Measurements from ENCODE around the gene DYNC2H1.

The DYNC2H1 gene

DNA sequence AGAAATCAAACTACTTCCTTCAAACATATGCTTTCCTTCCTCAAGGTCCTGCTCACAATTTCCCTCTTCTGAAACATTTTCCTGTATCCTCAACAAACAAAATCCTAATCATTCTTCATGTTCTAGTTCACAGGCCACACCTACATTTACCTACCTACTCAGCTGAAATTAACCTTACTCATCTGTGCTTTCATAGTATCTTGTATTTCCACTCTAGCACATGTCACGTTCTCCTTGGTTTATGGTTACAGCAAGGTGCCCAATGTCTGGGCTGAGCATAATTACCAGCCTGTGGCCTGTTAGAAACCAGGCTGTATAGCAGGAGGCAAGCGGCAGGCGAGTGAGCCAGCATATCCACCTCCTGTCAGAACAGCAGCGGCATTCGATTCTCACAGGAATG is 30.5 kb upstream of the DYNC2H1 start:
- Histone ChIP-seq H3K4me3 (IDR thresholded peaks at IDR 0.05; ENCODE audit: insufficient read depth, low read depth, low read length) (no peak overlapping the region), H3K36me3 (ENCODE audit: insufficient read depth) (no peaks in the 10 kb centered on the region), H4K20me1 (ENCODE audit: insufficient read depth) (no peaks in the 10 kb centered on the region), H3K9ac (no peak overlapping the region), H3K4me2 (no peak overlapping the region), H3K79me2 (ENCODE audit: insufficient read depth, low read depth) (no peaks in the 10 kb centered on the region), H3K27ac (no peak overlapping the region), H3K27me3 (ENCODE audit: insufficient read depth, low read depth) (no peaks in the 10 kb centered on the region), H2AFZ (ENCODE audit: low read depth) (no peak overlapping the region), H3K4me1 (ENCODE audit: low read depth, poor library complexity, severe bottlenecking) (no peaks in the 10 kb centered on the region)
- TF ChIP-seq, protein P1, sequence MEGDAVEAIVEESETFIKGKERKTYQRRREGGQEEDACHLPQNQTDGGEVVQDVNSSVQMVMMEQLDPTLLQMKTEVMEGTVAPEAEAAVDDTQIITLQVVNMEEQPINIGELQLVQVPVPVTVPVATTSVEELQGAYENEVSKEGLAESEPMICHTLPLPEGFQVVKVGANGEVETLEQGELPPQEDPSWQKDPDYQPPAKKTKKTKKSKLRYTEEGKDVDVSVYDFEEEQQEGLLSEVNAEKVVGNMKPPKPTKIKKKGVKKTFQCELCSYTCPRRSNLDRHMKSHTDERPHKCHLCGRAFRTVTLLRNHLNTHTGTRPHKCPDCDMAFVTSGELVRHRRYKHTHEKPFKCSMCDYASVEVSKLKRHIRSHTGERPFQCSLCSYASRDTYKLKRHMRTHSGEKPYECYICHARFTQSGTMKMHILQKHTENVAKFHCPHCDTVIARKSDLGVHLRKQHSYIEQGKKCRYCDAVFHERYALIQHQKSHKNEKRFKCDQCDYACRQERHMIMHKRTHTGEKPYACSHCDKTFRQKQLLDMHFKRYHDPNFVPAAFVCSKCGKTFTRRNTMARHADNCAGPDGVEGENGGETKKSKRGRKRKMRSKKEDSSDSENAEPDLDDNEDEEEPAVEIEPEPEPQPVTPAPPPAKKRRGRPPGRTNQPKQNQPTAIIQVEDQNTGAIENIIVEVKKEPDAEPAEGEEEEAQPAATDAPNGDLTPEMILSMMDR (conservative IDR thresholded peaks at IDR 0.05; ENCODE audit: low read depth, low read length) = no peak

DNA sequence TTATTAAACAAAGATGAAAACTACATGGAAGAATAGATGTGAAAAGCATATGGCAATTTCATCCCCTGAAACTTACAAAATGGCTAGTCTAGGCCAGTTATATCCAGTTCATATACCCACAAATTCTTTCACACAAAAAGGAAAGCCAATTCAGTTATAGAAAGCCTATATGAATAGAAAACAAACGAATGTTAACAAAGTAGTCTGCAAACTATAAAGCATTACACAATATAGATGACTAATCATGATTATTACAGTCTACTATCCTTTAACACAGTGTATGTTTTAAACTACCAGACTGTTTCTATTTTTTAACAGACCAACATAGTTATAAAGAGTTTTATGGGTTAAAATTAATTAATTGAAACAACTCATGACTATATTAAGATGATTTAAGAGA is 29.4 kb upstream of the DYNC2H1 start:
- H3K4me3 ChIP-seq (IDR thresholded peaks at IDR 0.05; ENCODE audit: insufficient read depth, low read depth, low read length) = no peak overlapping the region

DNA sequence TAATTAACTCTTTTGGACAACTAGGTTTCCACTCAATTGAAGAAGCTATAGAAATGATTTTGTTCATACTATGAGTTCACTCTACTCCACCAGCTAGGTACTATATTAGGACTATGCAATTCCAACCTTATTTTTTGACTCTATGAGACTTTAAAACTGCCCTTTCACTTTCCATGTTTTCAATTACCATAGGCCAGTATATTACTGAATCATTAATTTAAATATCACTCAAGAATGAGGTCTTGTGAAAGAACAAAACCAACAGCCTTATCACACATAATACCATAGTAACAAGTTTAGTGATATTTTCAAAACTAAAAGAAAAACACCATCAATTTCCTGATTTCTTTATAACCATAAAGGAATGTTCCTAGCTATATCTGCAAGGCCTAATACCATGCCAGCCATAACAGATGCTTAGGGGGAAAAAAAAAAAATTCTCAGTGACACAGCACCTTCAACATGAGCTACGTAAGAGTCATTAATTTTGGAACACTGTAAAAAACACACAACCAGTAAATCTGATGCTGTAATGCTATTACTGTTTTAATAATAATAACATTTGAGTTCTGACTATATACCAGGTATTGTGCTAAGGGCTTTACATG is 23.4 kb upstream of the DYNC2H1 start:
- H3K27ac ChIP-seq = no peak overlapping the region
- no peak overlapping the region for H3K9ac ChIP-seq
- no peak overlapping the region for H3K4me3 ChIP-seq (IDR thresholded peaks at IDR 0.05; ENCODE audit: insufficient read depth, low read depth, low read length)
- TF ChIP-seq, protein P1 (conservative IDR thresholded peaks at IDR 0.05; ENCODE audit: low read depth, low read length) = no peak
- H3K4me2 ChIP-seq = no peak overlapping the region
- H3K36me3 ChIP-seq (ENCODE audit: insufficient read depth) = no peaks in the 10 kb centered on the region
- H3K4me1 ChIP-seq (ENCODE audit: low read depth, poor library complexity, severe bottlenecking) = peaks cover 21% of the 10 kb centered on the region
- peaks cover 43% of the 10 kb centered on the region for H3K79me2 ChIP-seq (ENCODE audit: insufficient read depth, low read depth)
- H2AFZ ChIP-seq (ENCODE audit: low read depth) = no peak overlapping the region
- H4K20me1 ChIP-seq (ENCODE audit: insufficient read depth) = no peaks in the 10 kb centered on the region
- H3K27me3 ChIP-seq (ENCODE audit: insufficient read depth, low read depth) = no peaks in the 10 kb centered on the region

More for the DNA sequence above, 29.4 kb upstream of the DYNC2H1 start:
- H3K27me3 ChIP-seq (ENCODE audit: insufficient read depth, low read depth) = no peaks in the 10 kb centered on the region
- TF ChIP-seq, protein P1 (conservative IDR thresholded peaks at IDR 0.05; ENCODE audit: low read depth, low read length) = no peak
- H3K9ac ChIP-seq = no peak overlapping the region
- H3K36me3 ChIP-seq (ENCODE audit: insufficient read depth) = no peaks in the 10 kb centered on the region
- no peak overlapping the region for H3K27ac ChIP-seq
- H4K20me1 ChIP-seq (ENCODE audit: insufficient read depth) = no peaks in the 10 kb centered on the region
- H3K4me2 ChIP-seq = no peak overlapping the region
- H3K4me1 ChIP-seq (ENCODE audit: low read depth, poor library complexity, severe bottlenecking) = no peaks in the 10 kb centered on the region
- H2AFZ ChIP-seq (ENCODE audit: low read depth) = no peak overlapping the region
- no peaks in the 10 kb centered on the region for H3K79me2 ChIP-seq (ENCODE audit: insufficient read depth, low read depth)

DNA sequence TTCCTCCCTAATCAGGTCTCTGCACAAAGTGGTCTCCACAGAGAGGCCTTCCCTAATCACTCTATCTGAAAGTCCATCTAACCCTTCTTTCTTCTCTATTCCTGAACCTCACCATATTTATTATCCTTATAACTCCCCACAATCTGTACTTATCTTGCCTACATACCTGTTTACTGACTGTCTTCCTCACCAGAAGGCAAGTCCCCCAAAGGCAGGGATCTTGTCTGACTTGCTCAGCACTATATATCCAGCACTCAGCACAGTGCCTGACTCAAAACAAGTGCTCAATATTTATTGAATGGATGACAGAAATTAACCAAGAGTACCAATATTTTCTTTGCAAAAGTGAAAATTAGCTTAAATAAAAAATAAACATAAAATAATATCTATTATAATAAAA is 22.8 kb upstream of the DYNC2H1 start:
- Histone ChIP-seq H3K4me3 (IDR thresholded peaks at IDR 0.05; ENCODE audit: insufficient read depth, low read depth, low read length) (no peak overlapping the region), H3K36me3 (ENCODE audit: insufficient read depth) (no peaks in the 10 kb centered on the region), H3K79me2 (ENCODE audit: insufficient read depth, low read depth) (peaks cover 49% of the 10 kb centered on the region), H2AFZ (ENCODE audit: low read depth) (no peak overlapping the region), H3K27ac (no peak overlapping the region), H3K9ac (no peak overlapping the region), H3K4me1 (ENCODE audit: low read depth, poor library complexity, severe bottlenecking) (peaks cover 21% of the 10 kb centered on the region), H3K27me3 (ENCODE audit: insufficient read depth, low read depth) (no peaks in the 10 kb centered on the region), H4K20me1 (ENCODE audit: insufficient read depth) (no peaks in the 10 kb centered on the region), H3K4me2 (no peak overlapping the region)
- TF ChIP-seq, protein P1 (conservative IDR thresholded peaks at IDR 0.05; ENCODE audit: low read depth, low read length) = no peak

All from KMS-11 (cell line).